Measurements from ENCODE around the gene MS4A6E.

GRCh38 chr11:60347084-60347797 is 20.2 kb downstream of the MS4A6E start:
- no peak for TF ChIP-seq REST (IDR thresholded peaks at IDR 0.05; ENCODE audit: low read depth, low read length)
- TF ChIP-seq EZH2phosphoT487 (IDR thresholded peaks at IDR 0.05; ENCODE audit: borderline replicate concordance, low read depth): no peak
- TF ChIP-seq SMC3 (IDR thresholded peaks at IDR 0.05; ENCODE audit: low read depth, low read length): no peak
- TF ChIP-seq CTCF (IDR thresholded peaks at IDR 0.05): no peak
- no peak for TF ChIP-seq TAF1 (IDR thresholded peaks at IDR 0.05; ENCODE audit: borderline replicate concordance, low read depth, low read length)
- no peak for TF ChIP-seq RFX5 (IDR thresholded peaks at IDR 0.05; ENCODE audit: low read length)
- no peak for TF ChIP-seq SIN3A (IDR thresholded peaks at IDR 0.05; ENCODE audit: borderline replicate concordance, low read depth, low read length)
- no peak for TF ChIP-seq MXI1 (IDR thresholded peaks at IDR 0.05; ENCODE audit: low read depth, low read length)
- no peak for TF ChIP-seq POLR2AphosphoS5 (IDR thresholded peaks at IDR 0.05; ENCODE audit: low read depth, low read length)
- TF ChIP-seq NRF1 (IDR thresholded peaks at IDR 0.05; ENCODE audit: low read depth, low read length): no peak
